HG02610 (cell line): Measurements from ENCODE around the gene PER1.
A peak's percentile ranks its signal among the peaks of the same experiment; 100 is the strongest.

Source experiments
- ATAC-seq: cut with Tn5 transposase; IDR thresholded peaks from one replicate; pipeline ENCODE4 v1.9.1; 2021; ENCODE audit warnings: mild to moderate bottlenecking, moderate library complexity; ENCODE audit not compliant: unreplicated experiment

The PER1 gene

DNA sequence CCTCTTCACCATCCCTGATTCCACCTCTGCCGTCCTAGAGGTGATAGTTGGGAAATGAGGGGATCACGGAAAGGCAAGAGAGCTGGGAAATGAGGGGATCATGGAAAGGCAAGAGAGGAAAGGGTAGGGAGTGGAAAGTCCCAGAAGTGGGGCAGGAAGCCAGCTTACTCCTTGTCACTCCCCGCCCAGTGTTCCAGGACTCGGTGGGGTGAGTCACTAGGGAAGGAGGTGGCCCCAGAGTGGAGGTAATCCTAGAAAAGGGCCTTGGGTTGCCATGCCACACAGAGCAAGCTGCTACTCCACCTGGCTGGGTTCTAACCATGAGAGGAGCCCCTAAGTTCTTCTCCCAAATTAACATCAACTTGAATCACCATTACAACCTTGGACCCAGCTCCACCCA is 48.7 kb downstream of the PER1 start:
- no peak for ATAC-seq

DNA sequence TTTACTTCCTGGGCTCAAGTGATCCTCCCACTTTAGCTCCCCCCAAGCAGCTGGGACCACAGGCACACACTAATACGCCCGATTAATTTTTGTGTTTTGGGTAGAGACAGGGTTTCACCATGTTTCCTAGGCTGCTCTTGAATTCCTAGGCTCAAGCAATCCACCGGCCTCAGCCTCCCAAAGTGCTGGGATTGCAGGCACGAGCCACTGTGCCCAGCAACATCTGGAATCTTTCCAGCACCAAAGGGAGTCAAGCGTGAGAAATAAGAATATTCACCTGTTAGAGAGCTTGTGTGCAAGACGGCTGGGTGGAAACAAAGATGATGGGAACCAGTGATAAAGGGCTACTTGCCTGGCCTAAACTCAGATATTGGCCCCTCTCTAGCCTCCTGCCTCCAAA is 50.5 kb downstream of the PER1 start:
- no peak for ATAC-seq

DNA sequence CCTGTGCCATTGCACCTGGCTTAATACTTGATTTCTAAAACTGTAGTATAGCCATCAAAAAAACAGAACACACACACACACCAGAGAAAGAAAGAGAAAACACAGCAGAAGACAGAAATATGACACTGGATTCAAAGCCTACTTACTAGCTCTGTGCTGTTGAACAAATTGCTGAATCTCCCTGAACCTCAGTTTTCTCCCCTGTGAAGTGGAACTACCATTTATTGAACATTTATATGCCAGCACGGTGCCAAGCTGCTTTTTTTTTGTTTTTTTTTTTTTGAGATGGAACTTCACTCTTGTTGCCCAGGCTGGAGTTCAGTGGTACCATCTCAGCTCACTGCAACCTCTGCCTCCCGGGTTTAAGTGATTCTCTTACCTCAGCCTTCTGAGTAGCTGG is 51.4 kb downstream of the PER1 start:
- ATAC-seq = no peak

DNA sequence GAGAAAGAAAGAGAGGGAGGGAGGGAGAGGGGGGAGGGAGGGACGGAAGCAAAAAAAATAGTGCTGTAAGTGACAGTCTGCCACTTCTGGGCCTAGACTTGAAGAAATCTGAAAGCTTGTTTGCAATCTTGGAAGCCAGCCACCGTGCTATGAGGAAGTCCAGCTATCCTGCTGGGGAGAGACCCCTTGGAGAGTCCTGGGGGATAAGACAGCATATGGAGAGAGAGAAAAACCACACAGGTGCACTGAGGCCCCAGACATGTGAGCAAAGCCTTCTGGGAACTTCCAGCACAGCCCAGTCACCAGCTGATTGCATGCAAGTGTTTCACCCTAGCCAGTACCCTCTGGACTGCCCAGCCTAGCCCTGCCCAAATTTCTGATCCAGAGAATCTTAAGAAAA is 52.1 kb downstream of the PER1 start:
- ATAC-seq = no peak

DNA sequence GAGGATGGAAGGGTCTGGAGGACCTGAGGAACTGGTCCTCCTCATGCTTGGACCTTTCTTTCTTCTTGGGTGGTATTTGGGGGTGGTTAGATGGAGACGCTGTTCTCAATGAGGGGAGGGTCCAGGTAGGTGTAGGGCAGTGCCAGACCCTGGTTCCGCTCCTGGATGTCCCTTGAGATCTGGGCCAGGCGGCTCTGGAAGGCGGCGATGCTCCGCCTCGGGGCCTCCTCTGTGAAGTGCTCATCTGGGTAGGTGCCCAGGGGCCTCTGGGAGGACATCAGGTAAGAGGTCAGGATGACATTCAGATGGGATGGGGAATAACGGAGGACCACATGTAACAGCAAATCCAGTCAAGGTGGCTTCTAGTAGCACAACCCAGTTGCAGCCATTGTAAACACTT is 55.7 kb downstream of the PER1 start:
- ATAC-seq = no peak

DNA sequence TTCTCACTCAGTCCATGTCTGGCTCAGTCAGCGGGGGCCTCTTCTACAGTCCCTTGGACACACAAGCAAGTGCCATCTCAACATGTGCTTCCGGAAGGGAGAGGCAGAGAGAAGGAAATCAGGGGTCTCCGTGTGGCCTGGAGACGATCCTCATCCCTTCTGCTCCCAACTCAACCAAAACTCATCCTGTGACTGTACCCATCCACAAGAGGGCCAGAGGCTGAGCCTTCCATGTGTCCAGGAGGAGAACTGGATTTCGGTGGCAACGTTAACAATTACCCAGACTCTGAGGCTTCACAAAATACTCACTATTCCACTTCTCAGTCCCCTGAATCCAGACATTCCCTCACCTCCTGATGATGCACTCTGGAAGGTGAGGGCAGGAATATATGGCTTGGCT is 56.8 kb downstream of the PER1 start:
- ATAC-seq = no peak

DNA sequence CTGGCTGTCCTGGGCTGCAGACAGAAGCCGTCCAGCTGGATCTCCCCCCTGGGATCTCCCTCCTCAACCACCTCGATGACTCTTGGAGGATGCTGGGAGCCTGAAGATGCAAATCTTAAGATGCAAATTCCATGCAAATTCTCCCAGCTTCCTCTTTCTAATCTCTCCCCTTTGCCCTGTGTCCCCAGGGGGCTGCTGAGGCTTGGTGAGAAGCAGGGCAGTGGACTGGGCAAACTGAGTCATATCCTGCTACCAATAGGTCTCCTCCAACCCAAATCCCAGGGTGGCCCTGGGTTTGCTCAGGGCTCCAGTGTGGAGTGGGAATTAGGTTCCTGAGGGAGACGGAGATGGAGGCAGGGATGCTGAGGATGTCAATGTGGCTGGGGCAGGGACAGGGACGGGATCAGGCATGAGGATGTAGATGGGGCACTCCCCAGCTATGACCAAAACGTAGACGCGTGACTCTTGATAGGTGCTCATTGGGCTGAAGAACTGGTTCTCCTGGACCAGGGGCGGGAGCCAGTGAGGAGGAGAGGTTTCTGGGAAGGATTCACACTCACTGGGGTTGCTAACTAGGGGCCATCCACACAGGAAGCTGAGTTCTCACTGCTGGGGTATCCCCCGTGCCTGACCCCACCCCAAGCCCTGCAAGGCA is 61.0 kb downstream of the PER1 start:
- peak; percentile 66 for ATAC-seq
